NCI-H345 (cell line): Measurements from ENCODE around the gene KMT2B.
A peak's percentile ranks its signal among the peaks of the same experiment; 100 is the strongest.
"Not testable (repeated sequence)": the region's sequence is repeated elsewhere in the genome, so short reads cannot be mapped to it uniquely, and the experiment has no call there.

ENCODE experiments used
- DNase-seq: peaks from one replicate; lab custom pipeline; 2025; lab: John Stamatoyannopoulos, UW

Gene KMT2B, protein sequence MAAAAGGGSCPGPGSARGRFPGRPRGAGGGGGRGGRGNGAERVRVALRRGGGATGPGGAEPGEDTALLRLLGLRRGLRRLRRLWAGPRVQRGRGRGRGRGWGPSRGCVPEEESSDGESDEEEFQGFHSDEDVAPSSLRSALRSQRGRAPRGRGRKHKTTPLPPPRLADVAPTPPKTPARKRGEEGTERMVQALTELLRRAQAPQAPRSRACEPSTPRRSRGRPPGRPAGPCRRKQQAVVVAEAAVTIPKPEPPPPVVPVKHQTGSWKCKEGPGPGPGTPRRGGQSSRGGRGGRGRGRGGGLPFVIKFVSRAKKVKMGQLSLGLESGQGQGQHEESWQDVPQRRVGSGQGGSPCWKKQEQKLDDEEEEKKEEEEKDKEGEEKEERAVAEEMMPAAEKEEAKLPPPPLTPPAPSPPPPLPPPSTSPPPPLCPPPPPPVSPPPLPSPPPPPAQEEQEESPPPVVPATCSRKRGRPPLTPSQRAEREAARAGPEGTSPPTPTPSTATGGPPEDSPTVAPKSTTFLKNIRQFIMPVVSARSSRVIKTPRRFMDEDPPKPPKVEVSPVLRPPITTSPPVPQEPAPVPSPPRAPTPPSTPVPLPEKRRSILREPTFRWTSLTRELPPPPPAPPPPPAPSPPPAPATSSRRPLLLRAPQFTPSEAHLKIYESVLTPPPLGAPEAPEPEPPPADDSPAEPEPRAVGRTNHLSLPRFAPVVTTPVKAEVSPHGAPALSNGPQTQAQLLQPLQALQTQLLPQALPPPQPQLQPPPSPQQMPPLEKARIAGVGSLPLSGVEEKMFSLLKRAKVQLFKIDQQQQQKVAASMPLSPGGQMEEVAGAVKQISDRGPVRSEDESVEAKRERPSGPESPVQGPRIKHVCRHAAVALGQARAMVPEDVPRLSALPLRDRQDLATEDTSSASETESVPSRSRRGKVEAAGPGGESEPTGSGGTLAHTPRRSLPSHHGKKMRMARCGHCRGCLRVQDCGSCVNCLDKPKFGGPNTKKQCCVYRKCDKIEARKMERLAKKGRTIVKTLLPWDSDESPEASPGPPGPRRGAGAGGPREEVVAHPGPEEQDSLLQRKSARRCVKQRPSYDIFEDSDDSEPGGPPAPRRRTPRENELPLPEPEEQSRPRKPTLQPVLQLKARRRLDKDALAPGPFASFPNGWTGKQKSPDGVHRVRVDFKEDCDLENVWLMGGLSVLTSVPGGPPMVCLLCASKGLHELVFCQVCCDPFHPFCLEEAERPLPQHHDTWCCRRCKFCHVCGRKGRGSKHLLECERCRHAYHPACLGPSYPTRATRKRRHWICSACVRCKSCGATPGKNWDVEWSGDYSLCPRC (N-terminal part only)

DNA sequence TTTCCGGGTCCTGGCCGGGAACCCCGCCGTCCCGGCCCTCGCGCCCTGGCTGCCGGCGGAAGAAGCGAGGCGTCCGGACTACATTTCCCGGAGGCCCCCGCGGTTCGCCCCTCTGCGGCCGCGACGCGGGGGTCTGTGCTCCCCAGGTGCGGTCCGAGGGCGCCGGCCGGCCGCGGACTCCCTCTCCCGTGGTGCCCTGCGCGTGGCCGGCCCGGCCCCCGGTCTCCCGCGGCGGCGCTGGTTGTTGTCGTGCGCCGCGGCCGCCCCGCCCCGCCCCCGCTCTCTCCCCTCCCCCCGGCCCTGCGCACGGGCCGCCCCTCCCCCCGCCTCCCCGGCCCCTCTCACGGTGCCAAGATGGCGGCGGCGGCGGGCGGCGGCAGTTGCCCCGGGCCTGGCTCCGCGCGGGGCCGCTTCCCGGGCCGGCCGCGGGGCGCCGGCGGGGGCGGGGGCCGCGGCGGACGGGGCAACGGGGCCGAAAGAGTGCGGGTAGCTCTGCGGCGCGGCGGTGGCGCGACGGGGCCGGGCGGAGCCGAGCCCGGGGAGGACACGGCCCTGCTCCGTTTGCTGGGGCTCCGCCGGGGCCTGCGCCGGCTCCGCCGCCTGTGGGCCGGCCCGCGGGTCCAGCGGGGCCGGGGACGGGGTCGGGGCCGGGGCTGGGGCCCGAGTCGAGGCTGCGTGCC, at the start of gene KMT2B:
KMT2B (plus strand) TSS at position 339 of the 680 bp plus-strand sequence; CDS start at position 355, 16 bp downstream.
- DNase-seq, result peak; percentile 100

DNA sequence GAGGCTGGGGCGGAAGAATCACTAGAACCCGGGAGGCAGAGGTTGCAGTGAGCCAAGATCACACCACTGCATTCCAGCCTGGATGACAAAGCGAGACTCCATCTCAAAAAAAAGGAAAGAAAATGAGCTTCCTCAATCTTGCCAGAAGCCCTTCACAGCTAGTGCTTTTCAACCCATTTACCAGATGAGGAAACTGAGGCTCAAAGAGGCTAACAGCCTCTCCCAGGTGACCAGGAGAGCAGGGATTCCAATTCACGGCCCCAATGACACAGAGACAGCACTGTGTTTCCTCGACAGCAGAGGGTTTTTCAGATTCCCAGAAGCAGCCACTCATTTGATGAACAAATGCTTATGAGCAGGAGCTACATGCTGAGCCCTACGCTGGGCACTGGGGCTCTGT, 48.2 kb upstream of the KMT2B start:
- DNase-seq, result no peak

DNA sequence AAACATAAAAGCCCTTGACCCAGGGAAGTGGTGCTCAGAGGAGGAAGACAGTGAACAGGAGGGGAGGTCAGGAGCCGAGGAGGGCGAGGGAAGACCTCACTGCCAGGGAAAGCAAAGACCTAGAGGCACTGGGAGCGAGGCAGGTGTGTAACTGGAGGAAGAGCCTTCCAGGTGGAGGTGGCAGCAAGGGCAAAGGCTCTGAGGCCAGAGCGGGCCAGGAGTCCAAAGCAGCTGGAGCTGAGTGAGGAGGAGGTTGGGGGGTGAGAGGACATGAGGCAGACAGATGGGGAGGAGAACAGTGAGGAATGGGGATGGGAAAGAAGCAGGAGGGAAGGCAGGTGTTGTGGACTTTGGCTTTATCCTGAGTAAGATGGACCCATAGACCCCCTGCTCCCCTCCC, 47.8 kb upstream of the KMT2B start:
- DNase-seq, result no peak

DNA sequence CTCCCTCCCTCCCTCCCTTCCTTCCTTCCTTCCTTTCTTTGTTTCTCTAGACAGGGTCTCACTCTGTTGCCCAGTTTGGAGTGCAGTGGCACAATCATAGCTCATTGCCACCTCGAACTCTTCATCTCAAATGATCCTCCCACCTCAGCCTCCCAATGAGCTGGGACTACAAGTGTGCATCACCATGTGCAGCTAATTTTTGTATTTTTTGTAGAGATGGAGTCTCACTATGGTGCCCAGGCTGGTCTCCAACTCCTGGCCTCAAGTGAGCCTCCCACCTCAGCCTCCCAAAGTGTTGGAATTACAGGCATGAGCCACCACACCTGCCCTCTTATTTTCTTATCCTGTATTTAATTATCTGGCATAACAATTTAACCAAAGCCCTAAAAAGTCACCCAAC, 47.1 kb upstream of the KMT2B start:
- DNase-seq, result no peak

DNA sequence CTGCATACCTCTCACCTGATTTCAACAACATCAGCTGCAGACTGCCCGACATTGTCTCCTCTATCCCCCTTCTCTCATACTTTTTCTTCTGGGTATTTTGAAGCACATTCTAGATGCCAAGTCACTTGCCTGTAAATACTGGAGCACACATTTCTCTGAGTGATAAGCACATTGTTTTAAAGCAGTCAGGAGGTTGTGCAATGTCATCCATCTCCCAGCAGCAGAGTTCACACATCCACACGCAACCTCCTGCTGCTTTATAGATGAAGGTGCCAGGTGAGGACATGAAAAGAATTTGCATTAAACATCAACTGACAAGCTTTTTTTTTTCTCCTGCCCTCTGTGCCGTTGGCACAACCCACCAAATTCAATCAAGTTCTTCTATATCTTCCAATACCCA, 46.0 kb upstream of the KMT2B start:
- peak; percentile 85 for DNase-seq

DNA sequence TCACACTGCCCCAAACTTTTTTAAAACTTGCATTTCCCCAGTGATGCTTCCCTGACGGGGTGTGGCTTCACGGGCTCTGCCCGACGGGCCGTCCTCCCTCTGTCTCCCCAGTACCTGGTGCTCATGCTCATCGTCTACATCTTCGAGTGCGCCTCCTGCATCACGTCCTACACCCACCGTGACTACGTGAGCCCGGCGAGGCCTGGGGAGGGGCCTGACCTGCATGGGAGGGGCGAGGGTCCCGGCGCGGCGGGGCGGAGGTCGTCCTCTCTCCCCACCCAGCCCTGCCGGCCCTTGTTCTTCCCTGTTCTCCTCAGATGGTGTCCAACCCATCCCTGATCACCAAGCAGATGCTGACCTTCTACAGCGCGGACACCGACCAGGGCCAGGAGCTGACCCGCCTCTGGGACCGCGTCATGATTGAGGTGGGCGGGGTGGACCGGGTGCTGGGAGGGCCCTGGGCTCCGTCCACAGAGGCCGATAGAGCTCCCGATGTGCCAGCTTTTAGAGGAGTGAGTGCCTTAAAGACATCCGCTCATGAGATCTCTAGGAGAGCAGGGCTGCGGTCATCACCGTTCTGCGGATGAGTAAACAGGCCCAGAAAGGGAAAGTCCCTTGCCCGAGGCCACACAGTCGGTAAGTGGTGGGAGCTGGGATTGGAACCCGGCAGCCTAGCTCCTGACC, 44.5 kb upstream of the KMT2B start:
- DNase-seq, result peak; percentile 70

DNA sequence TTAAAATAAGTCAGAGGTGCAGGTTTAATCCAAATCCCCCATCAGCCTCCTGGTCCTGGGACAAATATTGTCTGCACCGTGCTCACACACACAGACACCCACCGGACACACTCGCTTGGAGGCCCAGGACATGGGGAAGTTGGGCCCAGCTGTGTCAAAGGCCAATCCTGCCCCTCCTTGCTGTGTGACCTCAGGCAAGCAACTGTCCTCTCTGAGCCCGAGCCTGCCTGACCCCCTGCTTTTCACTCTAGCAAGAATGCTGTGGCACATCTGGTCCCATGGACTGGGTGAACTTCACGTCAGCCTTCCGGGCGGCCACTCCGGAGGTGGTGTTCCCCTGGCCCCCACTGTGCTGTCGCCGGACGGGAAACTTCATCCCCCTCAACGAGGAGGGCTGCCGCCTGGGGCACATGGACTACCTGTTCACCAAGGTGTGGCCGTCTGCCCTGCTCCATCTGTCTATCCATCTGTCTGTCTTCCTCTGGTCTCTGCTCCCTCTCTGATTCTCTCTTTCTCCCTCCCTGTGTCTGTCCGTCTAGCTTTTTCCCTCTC, 42.1 kb upstream of the KMT2B start:
- DNase-seq, result no peak

DNA sequence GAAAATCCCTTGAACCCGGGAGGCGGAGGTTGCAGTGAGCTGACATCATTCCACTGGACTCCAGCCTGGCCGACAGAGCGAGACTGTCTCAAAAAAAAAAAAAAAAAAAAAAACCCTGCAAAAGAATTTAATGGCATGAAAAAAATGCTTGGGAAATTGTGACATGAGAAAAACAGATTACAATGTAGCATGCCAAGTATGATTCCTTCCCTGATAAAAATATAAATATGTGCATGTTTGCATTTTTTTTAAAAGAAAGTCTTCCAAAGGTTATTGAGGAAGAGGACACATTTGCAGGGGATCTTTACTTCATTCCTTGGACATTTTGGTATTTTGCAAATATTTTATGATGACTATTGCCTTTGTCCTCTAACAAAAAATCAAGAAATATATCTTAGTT, 28.0 kb upstream of the KMT2B start:
- DNase-seq, result no peak

DNA sequence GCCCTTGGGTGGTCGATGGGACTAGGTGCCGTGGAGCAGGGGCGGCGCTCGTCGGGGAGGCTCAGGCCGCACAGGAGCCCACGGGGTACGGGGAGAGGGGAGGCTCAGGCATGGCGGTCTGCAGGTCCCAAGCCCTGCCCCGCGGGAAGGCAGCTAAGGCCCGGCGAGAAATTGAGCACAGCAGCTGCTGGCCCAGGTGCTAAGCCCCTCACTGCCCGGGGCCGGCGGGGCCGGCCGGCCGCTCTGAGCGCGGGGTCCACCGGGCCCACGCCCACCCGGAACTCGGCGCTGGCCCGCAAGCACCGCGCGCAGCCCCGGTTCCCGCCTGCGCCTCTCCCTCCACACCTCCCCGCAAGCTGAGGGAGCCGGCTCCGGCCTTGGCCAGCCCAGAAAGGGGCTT, 26.7 kb upstream of the KMT2B start:
- DNase-seq, result not testable (repeated sequence)

DNA sequence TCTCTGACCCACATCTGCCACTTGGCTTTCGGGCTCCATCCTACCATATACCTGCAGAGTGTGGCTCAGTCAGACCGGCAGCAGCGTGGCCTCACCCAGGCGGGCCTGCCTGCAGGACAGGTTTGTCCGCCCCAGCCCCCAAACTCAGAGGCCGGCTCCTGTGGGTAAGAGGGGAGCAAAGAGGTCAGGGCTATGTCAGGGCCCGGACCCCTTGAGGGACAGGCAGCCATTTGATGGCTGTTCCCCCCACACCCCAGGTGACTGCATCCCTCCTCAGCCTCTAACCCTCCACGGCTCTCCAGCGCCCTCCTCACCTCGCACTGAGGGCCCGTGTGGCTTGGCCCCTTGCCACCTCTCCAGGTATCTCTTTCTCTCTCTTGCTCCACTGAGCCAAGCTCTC, 25.8 kb upstream of the KMT2B start:
- no peak for DNase-seq

DNA sequence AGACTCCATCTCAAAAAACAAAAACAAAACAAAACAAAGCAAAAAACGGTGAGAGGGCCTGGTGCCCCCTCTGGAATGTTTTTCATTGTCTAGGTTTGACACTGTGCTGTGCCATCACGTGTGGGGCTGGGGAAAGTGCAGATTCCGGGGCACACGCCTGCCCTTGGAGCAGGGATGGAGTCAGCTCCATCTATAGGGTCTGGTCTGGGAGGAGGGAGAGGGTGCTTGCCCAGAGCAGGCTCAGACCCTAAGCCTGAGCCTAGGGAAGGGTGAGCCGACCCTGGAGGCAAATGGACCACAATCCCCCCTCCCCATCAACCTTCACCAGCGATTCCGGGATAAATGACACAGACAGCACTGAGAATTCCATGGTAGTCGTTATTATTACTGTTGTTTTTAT, 24.4 kb upstream of the KMT2B start:
- DNase-seq, result no peak

DNA sequence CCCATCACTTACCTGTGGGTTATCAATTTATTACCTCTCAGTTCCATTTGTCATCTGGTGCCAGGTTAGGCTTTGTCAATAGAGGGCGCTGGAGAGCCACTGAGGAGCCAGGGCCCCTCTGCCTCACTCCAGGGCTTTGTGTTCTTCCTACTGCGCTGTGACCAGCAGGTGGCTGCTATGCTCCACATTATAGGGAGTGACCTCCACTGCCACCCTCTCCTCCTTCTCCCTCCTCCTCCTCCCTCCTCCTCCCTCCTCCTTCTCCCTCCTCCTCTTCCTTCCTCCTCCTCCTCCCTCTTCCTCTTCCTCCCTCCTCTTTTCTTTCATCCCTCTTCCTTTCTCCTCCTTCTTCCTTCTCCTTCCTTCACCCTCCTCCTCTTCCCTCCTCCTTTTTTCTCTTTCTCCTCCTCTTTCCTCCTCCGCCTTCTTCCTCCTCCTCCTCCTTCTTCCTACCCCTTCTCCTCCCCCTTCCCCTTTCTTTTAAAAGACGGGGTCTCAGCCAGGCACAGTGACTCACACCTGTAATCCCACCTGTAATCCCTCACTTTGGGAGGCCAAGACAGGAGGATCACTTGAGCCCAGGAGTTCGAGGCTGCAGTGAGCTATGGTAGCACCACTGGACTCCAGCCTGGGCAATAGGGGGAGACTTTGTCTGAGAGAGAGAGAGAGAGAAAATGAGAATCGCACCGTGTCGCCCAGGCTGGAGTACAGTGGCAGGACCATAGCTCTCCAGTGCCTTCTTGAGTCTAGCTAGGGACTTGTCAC, 23.8 kb upstream of the KMT2B start:
- DNase-seq, result peak; percentile 98

DNA sequence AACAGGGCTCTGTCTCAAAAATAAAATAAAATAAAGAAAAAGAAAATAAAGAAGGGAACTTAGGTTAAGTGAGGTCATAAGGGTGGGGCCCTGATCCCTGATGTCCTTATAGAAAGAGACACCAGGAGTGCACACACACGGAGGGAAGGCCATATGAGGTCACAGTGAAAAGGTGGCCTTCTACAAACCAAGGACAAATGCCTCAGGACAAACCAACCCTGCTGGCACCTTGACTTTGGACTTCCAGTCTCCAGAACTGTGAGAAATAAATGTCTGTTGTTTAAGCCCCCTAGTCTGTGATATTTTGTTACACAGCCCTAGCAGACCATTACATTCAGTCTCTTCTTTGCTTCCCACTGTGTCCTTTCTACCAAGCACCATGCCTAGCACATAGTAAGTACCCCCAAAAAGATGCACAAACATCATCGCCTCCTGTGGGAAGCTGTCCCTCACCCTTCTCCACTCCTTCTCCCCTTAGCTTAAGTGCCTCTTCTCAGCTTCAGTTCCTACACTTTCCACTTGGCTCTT, 21.8 kb upstream of the KMT2B start:
- DNase-seq, result no peak

DNA sequence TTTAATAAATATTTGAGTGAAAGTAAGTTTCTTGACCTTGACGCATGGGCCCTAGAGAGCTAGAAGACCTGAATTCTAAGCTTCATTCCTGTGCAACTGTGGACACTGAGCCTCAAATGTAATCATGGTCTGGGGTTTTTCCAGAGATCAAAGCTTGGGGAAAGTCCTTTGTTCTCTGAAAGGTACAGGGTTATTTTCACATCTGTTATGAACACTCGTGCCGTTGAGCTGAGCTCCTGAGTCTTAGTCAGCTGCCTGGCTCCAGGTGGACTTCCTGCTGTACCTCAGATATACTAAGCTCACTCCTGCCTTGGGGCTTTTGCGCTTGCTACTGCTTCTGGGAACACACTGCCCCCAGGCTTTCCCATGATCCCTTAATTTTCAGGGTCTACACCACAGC, 21.0 kb upstream of the KMT2B start:
- DNase-seq, result no peak

DNA sequence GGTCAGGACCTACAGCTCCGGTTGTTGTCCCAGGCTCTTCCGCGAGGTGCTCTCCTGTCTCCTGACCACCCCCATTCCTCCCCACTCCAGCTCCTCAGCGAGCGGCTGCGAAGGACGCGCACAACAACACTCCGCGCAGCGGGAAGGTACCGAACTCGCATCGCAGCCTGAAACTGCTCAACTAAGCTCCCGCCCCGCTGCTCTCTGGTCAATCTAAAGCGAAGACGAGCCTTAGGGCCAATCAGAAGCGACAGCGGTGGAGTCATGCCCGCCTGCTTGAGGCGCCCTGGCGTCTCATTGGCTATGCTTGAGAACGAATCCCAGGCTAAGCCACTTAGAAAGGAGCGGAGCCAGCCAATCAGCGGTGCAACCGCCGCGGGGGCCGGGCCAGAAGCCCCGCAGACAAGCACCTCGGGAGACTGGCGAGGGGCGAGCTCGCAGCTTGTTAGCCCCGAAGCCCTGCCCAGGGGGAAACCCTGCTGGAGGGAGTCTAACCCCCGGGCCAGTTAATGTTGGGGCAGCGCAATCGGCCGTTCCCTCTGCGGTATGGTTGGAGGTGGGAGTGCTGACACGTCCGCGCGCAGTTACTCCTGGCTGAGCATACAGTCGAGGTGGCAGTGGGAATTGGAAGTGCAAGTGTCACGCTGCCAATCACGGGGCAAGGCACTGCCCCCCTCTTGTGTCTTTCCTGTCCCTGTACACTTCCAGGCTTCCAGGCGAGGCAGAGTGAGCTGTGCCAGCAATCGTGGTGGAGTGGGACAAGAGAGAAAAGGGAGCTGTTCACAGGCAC, 15.4 kb upstream of the KMT2B start:
- DNase-seq, result peak; percentile 100

DNA sequence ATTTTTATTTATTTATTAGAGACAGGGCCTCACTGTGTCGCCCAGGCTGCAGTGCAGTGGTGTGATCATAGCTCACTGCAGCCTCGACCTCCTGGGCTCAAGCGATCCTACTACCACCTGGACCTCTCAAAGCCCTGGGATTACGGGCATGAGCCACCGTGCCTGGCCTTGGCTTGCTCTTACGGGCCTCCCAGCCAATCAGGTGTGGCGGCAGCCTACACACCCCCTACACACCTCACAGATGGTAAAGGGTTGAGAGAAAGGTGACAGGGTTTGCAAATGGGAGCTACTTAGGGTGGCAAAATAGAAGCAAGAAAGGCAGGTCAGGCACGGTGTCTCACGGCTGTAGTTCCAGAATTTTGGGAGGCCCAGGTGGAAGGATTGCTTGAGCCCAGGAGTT, 14.5 kb upstream of the KMT2B start:
- DNase-seq, result peak; percentile 53

DNA sequence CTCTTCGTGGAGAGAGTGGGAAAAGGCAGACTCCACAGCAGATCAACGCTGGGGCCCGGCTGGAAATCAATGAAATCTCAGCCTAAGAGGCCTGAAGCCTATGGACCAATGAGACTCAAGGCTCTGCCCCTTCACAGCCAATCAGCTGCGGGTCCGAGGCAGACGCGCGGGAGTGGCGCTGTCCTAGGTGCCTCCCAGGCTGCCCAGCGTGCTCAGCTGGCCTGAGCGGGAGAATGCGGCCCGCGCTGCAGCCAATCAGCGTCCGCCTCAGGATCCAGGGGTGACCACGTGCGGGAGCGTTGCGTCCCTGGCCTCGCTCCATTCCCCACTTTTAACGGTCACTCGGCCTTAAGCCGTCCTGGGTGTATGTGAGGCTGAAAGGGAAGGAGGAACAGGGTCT, 13.6 kb upstream of the KMT2B start, which contains the start of gene ZBTB32:
ZBTB32 (plus strand) TSS at position 341 of the 400 bp plus-strand sequence. CDS start 10,069 bp downstream, outside the sequence.
- no peak for DNase-seq

DNA sequence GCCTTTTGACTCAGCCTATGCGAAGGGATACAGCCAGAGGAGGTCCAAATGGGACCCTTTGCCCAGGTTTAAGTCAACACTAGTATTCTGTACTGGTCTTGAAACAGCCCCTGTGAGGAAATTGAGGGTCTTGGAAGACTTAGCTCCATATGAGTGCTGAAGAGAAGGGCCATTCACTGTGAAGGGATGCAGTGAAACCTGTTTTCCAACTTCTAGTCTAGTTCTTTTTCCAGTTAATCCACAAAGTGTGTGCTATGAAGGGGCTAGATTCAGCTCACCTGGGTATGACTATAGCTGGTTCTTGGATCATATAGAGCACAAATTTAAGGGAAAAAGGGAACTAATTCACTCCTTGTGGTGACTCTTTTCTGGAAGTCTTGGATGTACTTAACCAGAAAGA, 9.4 kb upstream of the KMT2B start:
- no peak for DNase-seq
